HG02642 (cell line): ENCODE data around the gene BAIAP3.
"Not testable (repeated sequence)": the region's sequence is repeated elsewhere in the genome, so short reads cannot be mapped to it uniquely, and the experiment has no call there.

Experiments
- ATAC-seq: cut with Tn5 transposase; IDR thresholded peaks from one replicate; pipeline ENCODE4 v1.9.1; 2021; ENCODE audit warnings: mild to moderate bottlenecking; ENCODE audit not compliant: unreplicated experiment, poor library complexity

Gene BAIAP3, protein sequence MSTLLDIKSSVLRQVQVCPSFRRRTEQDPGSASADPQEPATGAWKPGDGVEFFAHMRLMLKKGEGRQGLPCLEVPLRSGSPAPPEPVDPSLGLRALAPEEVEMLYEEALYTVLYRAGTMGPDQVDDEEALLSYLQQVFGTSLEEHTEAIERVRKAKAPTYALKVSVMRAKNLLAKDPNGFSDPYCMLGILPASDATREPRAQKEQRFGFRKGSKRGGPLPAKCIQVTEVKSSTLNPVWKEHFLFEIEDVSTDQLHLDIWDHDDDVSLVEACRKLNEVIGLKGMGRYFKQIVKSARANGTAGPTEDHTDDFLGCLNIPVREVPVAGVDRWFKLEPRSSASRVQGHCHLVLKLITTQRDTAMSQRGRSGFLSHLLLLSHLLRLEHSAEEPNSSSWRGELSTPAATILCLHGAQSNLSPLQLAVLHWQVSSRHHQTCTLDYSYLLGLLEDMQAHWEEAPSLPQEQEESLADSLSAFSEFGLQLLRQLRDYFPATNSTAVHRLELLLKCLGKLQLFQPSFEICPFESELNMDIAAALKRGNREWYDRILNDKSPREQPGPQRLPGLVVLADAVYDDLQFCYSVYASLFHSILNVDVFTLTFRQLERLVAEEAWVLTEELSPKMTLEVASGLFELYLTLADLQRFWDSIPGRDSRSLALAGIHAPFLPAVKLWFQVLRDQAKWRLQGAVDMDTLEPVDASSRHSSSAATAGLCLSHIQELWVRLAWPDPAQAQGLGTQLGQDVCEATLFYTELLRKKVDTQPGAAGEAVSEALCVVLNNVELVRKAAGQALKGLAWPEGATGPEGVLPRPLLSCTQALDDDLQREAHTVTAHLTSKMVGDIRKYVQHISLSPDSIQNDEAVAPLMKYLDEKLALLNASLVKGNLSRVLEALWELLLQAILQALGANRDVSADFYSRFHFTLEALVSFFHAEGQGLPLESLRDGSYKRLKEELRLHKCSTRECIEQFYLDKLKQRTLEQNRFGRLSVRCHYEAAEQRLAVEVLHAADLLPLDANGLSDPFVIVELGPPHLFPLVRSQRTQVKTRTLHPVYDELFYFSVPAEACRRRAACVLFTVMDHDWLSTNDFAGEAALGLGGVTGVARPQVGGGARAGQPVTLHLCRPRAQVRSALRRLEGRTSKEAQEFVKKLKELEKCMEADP

DNA sequence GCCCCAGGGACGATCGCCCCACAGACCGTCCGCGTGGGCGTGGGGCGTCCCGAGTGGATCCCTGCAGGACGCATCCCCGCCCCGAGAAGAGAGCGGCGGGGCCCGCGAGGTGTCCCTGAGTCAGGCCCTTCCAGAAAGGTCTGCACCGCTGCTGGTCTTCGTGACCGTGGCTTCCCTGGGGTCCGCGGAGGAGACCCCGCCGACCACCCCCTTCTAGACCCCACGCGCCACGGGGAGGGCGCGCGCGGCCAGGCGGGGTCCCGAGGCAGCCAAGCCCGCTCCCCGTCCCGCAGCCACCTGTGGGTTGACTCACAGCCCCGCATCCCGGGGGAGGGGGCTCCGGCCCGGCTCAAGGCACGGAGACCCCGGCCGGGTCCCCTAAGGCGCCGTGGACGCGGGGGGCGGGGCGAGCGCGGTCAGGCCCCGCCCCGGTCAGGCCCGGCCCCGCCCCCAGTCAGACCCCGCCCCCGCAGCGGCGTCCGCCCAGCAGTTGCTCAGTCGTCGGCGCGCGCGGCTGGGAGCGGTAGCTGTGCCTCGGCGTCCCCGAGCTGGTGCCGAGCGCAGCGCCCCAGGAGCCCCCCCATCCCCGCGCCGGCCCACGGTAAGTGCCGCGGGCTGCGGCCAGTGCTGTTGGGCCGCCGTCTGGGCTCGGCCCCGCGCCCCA, at the start of gene BAIAP3:
Gene BAIAP3 (plus strand): TSS at position 497 of the 664 bp plus-strand sequence. CDS start 4,905 bp downstream, outside the sequence.
- ATAC-seq = no peak

DNA sequence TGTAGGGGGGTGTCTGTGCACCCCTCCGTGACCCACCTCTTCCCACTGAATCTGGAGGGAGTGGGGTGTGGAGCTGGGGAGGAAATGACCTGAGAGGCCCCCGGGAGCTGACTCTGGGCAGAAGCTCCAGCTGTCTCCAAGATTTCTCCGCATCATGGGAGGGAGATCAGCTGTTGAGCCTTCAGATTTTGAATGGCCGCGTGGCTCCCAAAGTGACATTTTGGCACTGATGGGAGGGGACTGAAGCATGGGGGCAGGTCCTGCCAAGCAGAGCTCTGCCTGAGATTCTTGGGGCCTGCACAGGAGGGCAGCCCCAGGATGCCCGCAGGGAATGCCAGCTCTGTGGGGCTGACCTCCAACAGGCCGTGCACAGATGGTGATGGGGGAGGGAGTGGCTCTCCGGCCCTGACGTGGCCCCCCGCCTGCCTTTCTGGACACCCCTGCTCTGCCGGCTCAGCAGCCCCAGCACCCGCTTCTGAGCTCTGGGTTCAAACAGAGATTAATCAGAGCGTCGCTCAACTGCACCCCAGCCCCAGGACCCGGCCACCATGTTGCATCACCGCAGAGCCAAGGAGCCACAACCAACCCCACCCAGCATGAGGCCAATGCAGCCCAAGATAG, 49.3 kb upstream of the BAIAP3 start:
- no peak for ATAC-seq

DNA sequence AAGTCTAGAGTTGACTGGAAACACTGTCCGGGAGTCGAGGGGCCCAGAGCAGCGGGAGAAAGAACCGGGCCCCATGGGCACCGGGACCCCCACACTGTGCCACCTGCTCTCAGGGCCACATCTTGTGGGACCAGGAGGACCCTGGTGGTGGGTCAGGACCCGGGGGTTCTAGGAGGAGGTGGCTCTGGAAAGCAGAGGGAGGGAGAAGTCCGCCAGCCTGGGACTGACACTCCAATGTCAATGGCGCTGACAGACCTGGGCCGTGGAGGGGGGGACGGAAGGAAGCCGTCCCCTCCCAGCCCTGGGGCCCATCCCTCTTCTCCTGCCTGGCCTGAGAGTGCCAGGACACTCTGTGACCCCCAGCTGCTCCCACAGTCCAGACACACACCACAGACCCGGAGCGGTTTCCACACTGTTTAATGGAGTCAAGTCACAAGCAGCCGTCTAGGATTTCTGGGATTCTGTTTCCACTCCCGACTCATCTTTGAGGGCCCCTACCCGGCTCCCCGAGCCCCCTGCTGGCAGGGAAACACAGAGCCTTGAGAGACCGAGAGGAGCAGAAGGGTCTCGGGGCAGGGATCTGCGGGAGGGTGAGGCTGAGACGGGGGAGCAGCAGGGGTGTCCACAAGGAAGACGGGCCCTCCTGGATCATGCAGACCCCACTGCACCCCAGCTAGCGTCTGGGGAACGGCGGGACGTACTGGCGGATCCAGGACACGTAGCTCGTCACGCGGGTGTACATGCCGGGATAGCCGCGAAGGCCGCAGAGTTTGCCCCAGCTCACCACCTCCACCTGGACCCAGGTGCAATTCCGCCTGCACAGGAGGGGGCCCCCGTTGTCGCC, 47.6 kb upstream of the BAIAP3 start:
- ATAC-seq = no peak

DNA sequence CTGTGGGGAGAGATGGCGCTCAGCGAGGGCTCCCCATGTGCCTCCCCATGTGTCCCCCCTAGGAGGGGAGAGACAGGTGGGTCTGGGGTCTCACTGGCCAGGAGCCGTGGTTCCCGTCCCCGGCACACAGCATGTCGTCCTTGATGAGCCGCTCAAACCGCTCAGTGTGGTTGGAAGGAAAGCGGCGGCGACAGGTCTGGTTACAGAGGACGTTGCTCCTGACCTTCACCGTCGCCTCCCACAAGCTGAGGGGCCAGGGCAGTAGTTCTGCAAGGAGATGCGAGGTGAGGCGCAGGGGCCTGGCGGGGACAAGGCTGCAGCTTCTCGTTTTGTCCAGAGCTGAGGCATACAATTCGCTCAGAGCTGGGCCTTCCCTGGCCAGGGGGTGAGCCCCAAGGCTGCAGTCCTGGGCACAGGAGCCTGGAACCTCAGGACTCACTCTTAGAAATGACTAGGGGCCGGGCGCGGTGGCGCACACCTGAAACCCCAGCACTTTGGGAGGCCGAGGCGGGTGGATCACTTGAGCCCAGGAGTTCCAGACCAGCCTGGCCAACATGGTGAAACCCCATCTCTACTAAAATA, 46.8 kb upstream of the BAIAP3 start:
- no peak for ATAC-seq

DNA sequence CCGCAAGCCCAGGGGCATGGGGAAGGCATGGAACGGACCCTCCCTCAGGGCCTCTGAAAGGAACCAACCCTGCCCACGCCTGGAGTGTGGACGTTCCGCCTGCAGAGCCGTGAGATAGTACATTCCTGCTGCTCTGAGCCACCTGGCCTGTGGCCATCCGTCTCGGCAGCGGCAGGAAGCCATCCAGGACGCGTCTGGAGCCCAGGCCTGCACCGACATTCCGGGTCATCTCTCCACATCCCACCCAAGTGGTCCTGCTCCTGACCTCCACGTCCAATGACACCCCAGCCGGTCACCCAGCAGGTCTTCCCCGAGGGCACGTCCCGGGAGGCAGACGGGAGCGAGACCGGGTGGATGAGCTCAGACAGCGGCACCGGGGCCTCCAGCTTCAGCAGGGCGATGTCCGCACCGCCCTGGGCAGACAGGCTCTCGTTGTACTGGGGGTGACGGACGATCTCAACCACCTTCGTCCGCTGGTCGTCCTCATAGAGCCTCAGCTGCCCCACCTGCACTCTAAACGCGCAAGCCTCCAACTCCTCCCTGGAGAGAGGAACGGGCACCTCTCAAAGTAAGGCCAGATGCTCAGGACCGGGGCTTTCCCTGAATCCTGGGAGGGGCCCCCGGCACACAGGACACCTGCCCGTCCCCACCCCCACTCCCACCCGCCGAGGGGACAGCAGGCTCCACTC, 45.3 kb upstream of the BAIAP3 start:
- ATAC-seq = no peak

DNA sequence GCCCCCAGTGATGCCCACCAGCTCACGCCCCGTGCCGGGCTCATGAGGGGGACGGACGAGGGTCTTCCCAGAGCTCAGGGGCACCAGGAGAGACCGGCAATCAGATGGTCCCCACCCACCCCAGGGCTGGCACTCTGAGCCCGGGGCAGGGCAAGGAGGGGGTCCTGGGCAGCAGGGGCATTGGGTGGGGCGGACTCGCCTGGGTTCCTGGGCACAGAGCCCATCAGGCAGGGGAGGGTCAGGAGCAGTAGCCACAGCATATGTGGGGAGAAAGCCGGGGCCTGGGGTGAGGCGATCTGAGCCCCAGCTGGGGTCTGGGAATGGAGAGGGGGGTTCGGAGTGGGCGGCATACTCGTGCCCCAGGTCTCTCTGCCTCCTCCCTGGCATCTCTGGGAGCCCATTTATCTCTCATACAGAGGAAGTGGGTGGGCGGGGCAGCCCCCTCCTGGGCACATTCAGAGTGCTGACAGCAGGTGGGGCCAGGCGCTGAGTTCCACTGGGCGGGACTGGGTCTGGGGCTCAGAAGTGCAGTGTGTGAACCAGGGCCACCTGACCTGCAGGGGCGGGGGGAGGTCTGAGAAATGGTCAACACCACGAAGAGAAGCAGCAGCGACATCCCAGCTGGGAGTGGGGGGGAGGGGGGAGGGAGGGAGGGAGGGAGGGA, 44.5 kb upstream of the BAIAP3 start:
- no peak for ATAC-seq

DNA sequence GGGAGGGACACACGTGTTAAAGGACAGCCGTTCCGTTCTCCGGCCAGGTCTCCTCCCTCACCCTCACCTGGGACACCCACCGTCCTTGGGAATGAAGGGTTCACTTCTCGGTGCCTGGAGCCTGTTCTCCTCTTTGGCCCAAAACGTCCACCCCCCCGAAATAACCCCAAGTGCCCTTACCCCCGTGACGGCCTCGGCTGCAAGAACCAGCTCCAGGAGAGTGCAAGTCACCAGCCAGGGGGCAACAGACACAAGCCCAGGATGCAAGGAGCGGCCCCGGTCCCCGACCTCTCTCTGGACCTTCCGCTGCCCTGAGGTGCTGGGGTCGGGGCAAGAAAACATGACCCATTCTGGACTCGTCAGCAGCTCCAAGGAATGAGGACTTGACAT, 44.0 kb upstream of the BAIAP3 start:
- ATAC-seq = no peak

DNA sequence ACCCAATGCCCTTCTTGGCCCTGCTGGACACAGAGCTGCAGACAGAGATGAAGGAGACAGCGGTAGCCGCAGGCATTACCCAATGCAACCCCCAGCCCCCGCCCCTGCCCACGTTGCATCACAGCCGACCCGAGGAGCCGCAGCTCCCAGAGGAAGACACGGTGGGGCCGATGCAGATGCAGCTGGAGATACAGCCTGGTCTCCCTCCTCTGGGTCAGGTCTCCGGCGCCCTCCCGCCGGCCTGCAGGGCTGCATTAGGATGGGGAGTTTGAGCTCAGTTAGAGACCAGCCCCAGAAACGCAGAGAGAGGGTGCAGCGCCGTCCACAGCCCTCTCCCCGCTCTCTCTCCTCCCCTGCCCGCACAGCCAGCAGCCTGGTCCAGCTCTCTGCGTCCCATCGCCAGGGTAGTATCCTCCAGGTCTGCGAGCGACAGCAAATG, 43.4 kb upstream of the BAIAP3 start:
- ATAC-seq = no peak

DNA sequence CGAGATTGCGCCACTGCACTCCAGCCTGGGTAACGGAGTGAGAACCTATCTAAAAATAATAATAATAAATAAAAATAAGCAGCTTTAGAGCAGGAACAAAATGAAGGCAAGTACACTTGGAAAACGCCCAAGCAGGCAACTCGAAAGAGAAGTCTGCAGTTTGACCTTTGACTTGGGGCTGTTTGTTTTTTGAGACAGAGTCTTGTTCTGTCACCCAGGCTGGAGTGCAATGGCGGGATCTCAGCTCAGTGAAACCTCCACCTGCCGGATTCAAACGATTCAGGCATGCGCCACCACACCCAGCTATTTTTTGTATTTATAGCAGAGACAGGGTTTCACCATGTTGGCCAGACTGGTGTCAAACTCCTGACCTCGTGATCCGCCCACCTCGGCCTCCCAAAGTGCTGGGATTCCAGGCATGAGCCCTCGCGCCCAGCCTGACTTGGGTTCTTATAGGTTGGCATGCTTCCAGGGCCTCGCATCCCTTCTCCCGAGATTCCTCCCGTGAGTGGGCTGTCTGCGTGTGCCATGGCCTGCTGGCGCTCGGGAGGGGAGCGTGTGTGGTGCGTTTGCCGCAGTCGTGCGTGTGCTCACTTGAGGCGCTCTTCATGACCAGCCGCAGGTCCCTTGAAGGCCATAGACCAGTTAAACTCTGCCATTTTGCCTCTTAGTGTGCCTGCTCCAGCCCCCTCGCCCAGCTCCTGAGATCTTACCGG, 42.4 kb upstream of the BAIAP3 start:
- no peak for ATAC-seq

DNA sequence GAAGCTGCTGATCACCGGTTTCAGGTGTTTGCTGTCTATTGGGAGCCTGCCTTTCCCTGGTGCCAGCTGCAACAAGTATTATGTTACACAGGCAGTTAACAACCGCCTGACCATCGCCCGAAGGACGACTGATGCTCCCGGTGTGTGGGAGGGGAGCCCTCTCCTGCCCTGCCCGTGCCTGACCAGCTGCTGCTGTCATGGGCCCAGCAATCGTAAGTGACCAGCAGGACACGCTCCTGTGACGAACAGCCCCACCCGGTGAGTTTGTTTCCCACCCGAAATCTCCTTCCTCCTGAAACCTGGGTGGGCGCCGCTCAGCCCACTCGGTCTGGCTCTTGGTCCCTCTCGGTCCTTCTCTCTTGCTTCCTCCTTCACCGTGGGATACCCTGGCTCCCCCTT, 41.9 kb upstream of the BAIAP3 start:
- ATAC-seq = no peak

DNA sequence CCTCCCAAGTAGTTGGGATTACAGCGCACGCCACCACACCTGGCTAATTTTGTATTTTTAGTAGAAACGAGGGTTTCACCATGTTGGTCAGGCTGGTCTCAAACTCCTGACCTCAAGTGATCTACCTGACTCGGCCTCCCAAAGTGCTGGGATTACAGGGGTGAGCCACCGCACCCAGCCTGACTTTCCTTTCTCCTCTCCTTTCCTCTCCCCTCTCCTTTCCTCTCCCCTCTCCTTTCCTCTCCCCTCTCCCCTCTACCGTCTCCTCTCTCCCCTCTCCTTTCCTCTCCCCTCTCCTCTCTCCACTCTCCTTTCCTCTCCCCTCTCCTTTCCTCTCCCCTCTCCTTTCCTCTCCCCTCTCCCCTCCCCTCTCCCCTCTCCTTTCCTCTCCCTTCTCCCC, 41.2 kb upstream of the BAIAP3 start:
- ATAC-seq = not testable (repeated sequence)

DNA sequence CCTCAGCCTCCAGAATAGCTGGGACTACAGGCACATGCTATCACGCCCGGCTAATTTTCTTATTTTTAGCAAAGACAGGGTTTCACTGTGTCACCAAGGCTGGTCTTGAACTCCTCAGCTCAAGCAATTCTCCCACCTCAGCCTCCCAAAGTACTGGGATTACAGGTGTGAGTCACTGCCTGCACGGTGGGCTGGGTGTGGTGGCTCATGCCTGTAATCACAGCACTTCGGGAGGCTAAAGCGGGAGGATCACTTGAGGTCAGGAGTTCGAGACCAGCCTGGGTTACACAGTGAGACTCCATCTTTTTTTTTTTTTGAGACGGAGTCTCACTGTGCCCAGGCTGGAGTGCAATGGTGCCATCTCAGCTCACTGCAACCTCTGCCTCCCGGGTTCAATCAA, 40.6 kb upstream of the BAIAP3 start:
- not testable (repeated sequence) for ATAC-seq

DNA sequence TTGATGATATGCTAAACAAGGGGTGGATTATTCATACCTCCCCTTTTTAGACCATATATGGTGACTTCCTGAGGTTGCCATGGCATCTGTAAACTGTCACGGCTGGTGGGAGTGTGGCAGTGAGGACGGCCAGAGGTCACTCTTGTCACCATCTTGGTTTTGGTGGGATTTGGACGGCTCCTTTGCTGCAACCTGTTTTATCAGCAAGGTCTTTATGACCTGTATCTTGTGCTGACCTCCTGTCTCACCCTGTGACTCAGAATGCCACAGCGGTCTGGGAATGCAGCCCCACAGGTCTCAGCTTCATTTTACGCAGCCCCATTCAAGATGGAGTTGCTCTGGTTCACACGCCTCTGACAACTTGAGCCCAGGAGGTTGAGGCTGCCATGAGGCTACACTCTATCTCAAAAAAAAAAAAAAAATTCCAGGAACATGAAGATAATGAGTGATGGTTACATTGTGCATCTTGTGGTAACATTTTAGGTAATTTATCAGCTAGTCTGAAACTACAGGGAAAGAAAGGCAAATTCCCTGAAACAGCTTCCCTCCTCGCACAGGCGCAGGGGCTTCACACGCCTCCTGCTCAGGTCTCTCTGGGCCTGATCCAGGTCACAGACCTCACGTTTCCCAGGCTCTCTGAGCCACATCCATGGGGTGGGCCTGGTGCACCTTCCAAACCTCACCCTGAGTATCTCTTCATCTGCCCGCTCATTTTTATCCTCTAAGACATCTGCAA, 39.4 kb upstream of the BAIAP3 start:
- ATAC-seq = no peak

DNA sequence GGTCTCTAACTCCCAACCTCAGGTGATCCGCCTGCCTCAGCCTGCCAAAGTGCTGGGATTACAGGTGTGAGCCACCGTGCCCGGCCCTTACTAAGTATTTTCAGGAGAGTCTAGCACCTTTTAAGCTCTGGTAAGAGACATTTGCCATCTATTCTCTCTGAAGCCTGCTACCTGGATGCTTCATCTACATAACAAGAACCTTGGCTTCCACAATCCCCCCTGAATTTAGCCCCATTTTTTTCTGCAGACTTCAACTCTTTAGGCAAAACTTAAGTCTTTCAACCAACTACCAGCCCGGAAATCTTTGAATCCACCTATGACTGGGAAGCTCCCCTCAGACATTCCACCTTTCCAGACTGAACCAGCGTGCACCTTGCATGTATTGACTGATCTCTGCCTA, 38.0 kb upstream of the BAIAP3 start:
- no peak for ATAC-seq

DNA sequence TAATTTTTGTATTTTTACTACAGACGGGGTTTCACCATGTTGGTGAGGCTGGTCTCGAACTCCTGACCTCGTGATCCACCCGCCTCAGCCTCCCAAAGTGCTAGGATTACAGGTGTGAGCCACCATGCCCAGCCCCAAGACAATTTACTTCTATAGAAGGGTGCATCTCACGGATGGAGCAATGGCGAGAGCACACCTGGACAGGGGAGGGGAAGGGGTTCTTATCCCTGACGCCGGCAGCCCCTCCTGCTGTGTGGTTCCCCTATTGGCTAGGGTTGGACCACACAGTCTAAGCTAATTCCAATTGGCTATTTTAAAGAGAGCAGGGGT, 36.8 kb upstream of the BAIAP3 start:
- not testable (repeated sequence) for ATAC-seq

DNA sequence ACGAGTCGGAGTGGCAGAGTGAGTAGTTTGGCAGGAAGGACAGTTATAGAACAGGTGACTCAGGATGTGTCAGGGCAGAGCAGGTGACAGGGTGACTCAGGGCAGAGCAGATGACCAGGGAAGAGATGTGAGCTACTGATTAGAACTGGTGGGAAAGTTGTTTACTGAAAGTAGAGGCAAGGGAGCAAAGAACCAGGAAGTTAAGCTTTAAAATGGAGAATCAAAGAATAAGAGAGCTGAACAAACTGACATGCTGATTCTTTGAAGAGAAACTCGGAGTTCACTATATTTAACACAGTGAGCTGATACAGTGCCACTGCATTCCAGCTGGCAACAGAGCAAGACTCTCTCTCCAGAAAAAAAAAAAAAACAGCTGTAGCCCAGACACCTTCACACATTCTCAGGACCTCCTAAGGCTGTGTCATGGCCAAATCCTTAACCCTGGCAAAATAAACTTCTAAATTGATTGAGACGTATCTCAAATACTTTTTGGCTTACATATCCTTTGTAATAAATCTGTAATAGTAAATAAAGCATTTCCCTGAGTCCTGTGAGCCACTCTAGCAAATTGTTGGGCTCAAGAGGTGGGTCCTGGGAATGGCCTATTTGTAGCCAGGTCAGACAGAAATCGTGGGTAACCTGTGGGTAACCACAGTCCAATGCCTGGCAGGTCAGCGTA, 36.3 kb upstream of the BAIAP3 start:
- no peak for ATAC-seq
